NK-92 (cell line): Measurements from ENCODE around the gene NRG4.
"Not testable (repeated sequence)": the region's sequence is repeated elsewhere in the genome, so short reads cannot be mapped to it uniquely, and the experiment has no call there.

ENCODE experiments used
- DNase-seq: peaks from one replicate; lab custom pipeline; 2025; ENCODE audit not compliant: unreplicated experiment; lab: John Stamatoyannopoulos, UW

Gene NRG4

GRCh38 chr15:75928680-75929608, 83.3 kb downstream of the NRG4 start:
- no peak for DNase-seq

GRCh38 chr15:75927601-75928000, 84.6 kb downstream of the NRG4 start:
- no peak for DNase-seq

GRCh38 chr15:75926931-75927330, 85.3 kb downstream of the NRG4 start:
- no peak for DNase-seq

GRCh38 chr15:75925440-75925839, 86.8 kb downstream of the NRG4 start:
- no peak for DNase-seq

GRCh38 chr15:75924576-75924975, 87.6 kb downstream of the NRG4 start:
- no peak for DNase-seq

GRCh38 chr15:75923756-75924155, 88.5 kb downstream of the NRG4 start:
- DNase-seq: no peak

GRCh38 chr15:75921732-75922703, 90.2 kb downstream of the NRG4 start:
- DNase-seq: no peak

GRCh38 chr15:75920079-75920478, 92.1 kb downstream of the NRG4 start:
- no peak for DNase-seq

GRCh38 chr15:75918135-75918534, 94.1 kb downstream of the NRG4 start:
- no peak for DNase-seq

- DNase-seq: no peak
Measured at GRCh38 chr15:75916978-75917377, 95.2 kb downstream of the NRG4 start.

- DNase-seq: not testable (repeated sequence)
Measured at GRCh38 chr15:75910355-75910754, 101.9 kb downstream of the NRG4 start.

- no peak for DNase-seq
Measured at GRCh38 chr15:75905231-75905630, 107.0 kb downstream of the NRG4 start.

- DNase-seq: no peak
Measured at GRCh38 chr15:75903331-75904239, 108.6 kb downstream of the NRG4 start, which contains the start of gene FBXO22. FBXO22 (plus strand) TSS chr15:75903878; CDS start chr15:75903964, 86 bp downstream.

- DNase-seq: no peak
Measured at GRCh38 chr15:75902129-75902557, 110.1 kb downstream of the NRG4 start.

GRCh38 chr15:75900577-75900976, 111.6 kb downstream of the NRG4 start:
- no peak for DNase-seq

- DNase-seq: no peak
Measured at GRCh38 chr15:75895731-75896130, 116.5 kb downstream of the NRG4 start.

GRCh38 chr15:75891895-75892294, 120.3 kb downstream of the NRG4 start:
- no peak for DNase-seq
